Astrocyte (in vitro differentiated cells and primary cell): ENCODE data around the gene C9orf43.

ENCODE experiments used
- EZH2 ChIP-seq: IDR thresholded peaks from 2 replicates; pipeline ENCODE4 v1.6.1; 2012; ENCODE audit warnings: mild to moderate bottlenecking, low read length, inconsistent platforms; ENCODE audit not compliant: insufficient read depth
- TF ChIP-seq, protein P1 (sequence below): IDR thresholded peaks from 2 replicates; pipeline ENCODE4 v1.5.1; 2011; ENCODE audit warnings: low read depth, mild to moderate bottlenecking, inconsistent platforms, low read length, moderate library complexity; ENCODE audit not compliant: insufficient read depth

DNA sequence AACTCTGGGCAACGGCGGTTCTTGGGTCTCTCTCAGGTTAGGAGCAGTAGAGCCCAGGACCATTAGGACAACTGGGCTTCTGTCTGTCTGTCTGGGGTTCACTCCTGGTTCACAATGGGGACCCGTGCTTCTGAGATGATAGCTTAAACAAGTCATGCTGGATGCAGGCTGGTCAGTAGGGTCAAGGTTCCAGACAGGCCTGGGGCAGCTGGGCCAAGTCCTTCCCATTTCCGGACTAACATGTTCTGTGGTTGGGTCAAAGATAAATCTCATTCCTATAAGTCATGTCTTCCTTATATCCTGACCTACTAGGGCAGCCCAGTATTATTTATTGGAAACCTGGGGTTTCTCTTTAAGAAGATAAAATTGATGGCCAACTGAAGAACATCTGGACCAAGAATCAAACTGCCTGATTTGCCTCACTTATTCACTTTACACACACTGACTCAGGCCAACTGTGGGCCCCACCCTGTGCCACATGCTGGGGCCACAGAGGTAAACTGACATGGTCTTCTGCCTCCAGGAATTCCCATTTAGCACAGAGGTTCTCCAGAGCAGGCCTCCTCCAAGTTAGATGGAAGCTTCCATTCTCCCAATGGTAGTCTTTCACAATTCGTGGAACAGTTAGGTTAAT lies 42.1 kb upstream of the C9orf43 start:
- TF ChIP-seq, protein P1, sequence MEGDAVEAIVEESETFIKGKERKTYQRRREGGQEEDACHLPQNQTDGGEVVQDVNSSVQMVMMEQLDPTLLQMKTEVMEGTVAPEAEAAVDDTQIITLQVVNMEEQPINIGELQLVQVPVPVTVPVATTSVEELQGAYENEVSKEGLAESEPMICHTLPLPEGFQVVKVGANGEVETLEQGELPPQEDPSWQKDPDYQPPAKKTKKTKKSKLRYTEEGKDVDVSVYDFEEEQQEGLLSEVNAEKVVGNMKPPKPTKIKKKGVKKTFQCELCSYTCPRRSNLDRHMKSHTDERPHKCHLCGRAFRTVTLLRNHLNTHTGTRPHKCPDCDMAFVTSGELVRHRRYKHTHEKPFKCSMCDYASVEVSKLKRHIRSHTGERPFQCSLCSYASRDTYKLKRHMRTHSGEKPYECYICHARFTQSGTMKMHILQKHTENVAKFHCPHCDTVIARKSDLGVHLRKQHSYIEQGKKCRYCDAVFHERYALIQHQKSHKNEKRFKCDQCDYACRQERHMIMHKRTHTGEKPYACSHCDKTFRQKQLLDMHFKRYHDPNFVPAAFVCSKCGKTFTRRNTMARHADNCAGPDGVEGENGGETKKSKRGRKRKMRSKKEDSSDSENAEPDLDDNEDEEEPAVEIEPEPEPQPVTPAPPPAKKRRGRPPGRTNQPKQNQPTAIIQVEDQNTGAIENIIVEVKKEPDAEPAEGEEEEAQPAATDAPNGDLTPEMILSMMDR, result no peak
- TF ChIP-seq EZH2, result no peak
